OCI-LY1 (cell line): ENCODE results near the gene EVC.

Experiments used
- H2AFZ ChIP-seq: fragments of 200-600 bp; sonication (generic), shearing (Covaris generic); 2 replicates; pipeline ENCODE4 v1.6.0; 2014; ENCODE audit warnings: antibody characterized with exemption, mild to moderate bottlenecking, low read length
- H3F3A ChIP-seq: fragments of 200-600 bp; sonication (generic), shearing (Covaris generic); 2 replicates; pipeline ENCODE4 v1.6.0; 2014; ENCODE audit warnings: mild to moderate bottlenecking, antibody characterized with exemption, low read length, moderate library complexity; ENCODE audit not compliant: insufficient read depth
- H3K27ac ChIP-seq: fragments of 200-600 bp; sonication (generic); 2 replicates; pipeline ENCODE4 v1.5.1; 2014; ENCODE audit warnings: low read length, mixed run types, mild to moderate bottlenecking, low read depth; ENCODE audit not compliant: poor library complexity, severe bottlenecking
- H3K27me3 ChIP-seq: fragments of 200-600 bp; sonication (generic); 2 replicates; pipeline ENCODE4 v1.6.0; 2014; ENCODE audit warnings: antibody characterized with exemption, mild to moderate bottlenecking, low read length, moderate library complexity; ENCODE audit not compliant: insufficient read depth
- H3K36me3 ChIP-seq: fragments of 200-600 bp; sonication (generic); 2 replicates; pipeline ENCODE4 v1.6.1; 2014; ENCODE audit warnings: mild to moderate bottlenecking, antibody characterized with exemption, low read length, moderate library complexity, mixed read lengths; ENCODE audit not compliant: insufficient read depth
- H3K4me1 ChIP-seq: fragments of 200-600 bp; sonication (generic); 2 replicates; pipeline ENCODE4 v1.5.1; 2014; ENCODE audit warnings: mild to moderate bottlenecking, low read length, moderate library complexity; ENCODE audit not compliant: insufficient read depth, severe bottlenecking
- H3K4me2 ChIP-seq: fragments of 200-600 bp; sonication (generic), shearing (Covaris generic); 2 replicates; pipeline ENCODE4 v1.6.1; 2014; ENCODE audit warnings: low read length
- H3K4me3 ChIP-seq: fragments of 200-600 bp; sonication (generic); 2 replicates; pipeline ENCODE4 v1.5.1; 2014; ENCODE audit warnings: low read length, low read depth, mild to moderate bottlenecking, mixed read lengths; ENCODE audit not compliant: poor library complexity, severe bottlenecking
- H3K79me2 ChIP-seq: fragments of 200-600 bp; shearing (Covaris generic); 2 replicates; pipeline ENCODE4 v1.6.1; 2016; ENCODE audit warnings: mixed run types, low read length, mixed read lengths; ENCODE audit not compliant: insufficient read depth
- H3K9ac ChIP-seq: fragments of 200-600 bp; sonication (generic), shearing (Covaris generic); 2 replicates; pipeline ENCODE4 v1.6.1; 2014; ENCODE audit warnings: mild to moderate bottlenecking, low read length, mixed read lengths
- H3K9me2 ChIP-seq: fragments of 200-600 bp; sonication (generic), shearing (Covaris generic); 2 replicates; pipeline ENCODE4 v1.6.1; 2014; ENCODE audit warnings: low read depth, mild to moderate bottlenecking, low read length, mixed read lengths
- H3K9me3 ChIP-seq: fragments of 200-600 bp; shearing (Covaris generic); 2 replicates; pipeline ENCODE4 v1.6.1; 2014; ENCODE audit warnings: low read length, mixed read lengths
- H4K20me1 ChIP-seq: fragments of 200-600 bp; sonication (generic), shearing (Covaris generic); 2 replicates; pipeline ENCODE4 v1.6.0; 2016; ENCODE audit warnings: mild to moderate bottlenecking, low read length; ENCODE audit not compliant: insufficient read depth
- CTCF ChIP-seq: fragments of 200-600 bp; sonication (generic), shearing (Covaris generic); IDR thresholded peaks from 2 replicates; pipeline ENCODE4 v1.5.1; 2017; ENCODE audit warnings: mild to moderate bottlenecking, antibody characterized with exemption, low read length, moderate library complexity, mixed read lengths
- EZH2 ChIP-seq: fragments of 200-600 bp; sonication (generic), shearing (Covaris generic); IDR thresholded peaks from 2 replicates; pipeline ENCODE4 v1.8.0; 2017; ENCODE audit warnings: borderline replicate concordance, mixed run types, mild to moderate bottlenecking, antibody characterized with exemption, low read length, moderate library complexity, mixed read lengths

EVC gene

GRCh38 chr4:5773271-5773555, 62.2 kb downstream of the EVC start:
- H3K27ac ChIP-seq: no peak overlapping the region
- H3K9me3 ChIP-seq: no peaks in the 10 kb centered on the region
- H2AFZ ChIP-seq: no peak overlapping the region
- H3K4me2 ChIP-seq: no peak overlapping the region
- peaks cover 12% of the 10 kb centered on the region; the same call in 1 of the 2 replicates for H3K36me3 ChIP-seq
- H3K4me1 ChIP-seq: no peaks in the 10 kb centered on the region
- no peak overlapping the region for H3K9ac ChIP-seq
- H4K20me1 ChIP-seq: no peaks in the 10 kb centered on the region
- TF ChIP-seq EZH2 (no peak), CTCF (no peak)
- H3K4me3 ChIP-seq: no peak overlapping the region
- H3K27me3 ChIP-seq: no peaks in the 10 kb centered on the region
- H3K79me2 ChIP-seq: no peaks in the 10 kb centered on the region
- no peaks in the 10 kb centered on the region for H3K9me2 ChIP-seq
- H3F3A ChIP-seq: no peaks in the 10 kb centered on the region

DNA sequence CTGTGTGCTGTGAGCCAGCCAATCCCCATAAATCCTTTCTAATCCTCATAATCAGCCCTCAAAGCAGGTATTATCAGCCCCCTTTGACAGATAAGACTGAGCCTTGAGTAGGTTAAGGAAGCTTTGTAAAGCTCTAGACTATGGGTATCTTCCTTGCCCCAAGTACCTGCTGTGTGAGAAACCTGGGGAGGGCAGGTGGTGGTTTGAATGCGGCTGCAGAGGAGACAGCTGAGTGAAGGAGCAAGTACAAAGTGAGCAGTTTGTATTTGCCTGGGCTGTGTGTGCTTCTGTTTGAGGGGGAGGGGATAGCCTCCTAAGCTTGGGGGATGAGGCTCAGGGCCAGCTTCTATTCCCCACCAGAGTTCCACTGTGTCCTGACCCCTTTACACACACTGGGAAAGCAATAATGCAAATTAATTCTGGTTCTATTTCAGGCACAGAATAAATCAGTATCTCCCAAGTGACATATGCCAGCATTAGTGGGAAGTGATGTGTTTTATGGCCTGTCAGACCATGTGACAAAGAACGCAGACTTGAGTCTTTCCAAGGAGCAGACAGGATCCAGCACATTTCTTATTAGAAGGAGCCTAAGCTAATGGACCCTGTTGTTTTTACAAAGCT, 63.5 kb downstream of the EVC start:
- Histone ChIP-seq H3K4me2 (no peak overlapping the region), H3K9me2 (no peaks in the 10 kb centered on the region), H3K4me1 (no peaks in the 10 kb centered on the region), H3K27ac (no peak overlapping the region), H4K20me1 (no peaks in the 10 kb centered on the region), H3K36me3 (0 out of 2 replicates have a peak, but pooled peaks cover under 1% of the 10 kb centered on the region), H3K4me3 (no peak overlapping the region), H2AFZ (no peak overlapping the region), H3K9ac (no peak overlapping the region), H3K27me3 (no peaks in the 10 kb centered on the region), H3K9me3 (no peaks in the 10 kb centered on the region), H3F3A (no peaks in the 10 kb centered on the region), H3K79me2 (no peaks in the 10 kb centered on the region)
- TF ChIP-seq CTCF (no peak), EZH2 (no peak)

DNA sequence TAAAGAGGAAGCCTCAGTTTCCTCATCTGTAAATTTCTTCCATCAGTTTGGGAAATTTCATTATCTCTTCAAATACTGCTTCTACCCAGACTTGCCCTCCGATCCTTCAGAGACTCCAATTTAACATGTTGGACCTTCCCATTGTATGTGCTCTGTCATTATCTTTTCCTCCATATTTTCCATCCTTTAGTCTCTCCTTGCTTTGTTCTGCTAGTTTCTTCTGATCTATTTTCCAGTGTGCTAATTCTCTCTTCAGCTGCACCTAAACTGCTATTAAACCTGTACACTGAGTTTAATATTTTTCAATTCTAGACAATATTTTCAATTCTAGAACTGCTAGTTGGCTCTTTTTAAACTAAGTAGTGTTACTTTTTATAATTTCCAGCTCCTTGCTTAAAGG, 65.5 kb downstream of the EVC start:
- TF ChIP-seq CTCF: no peak
- Histone ChIP-seq H3K36me3 (no peaks in the 10 kb centered on the region), H3K4me2 (no peak overlapping the region), H3F3A (no peaks in the 10 kb centered on the region), H4K20me1 (no peaks in the 10 kb centered on the region), H3K4me3 (no peak overlapping the region), H3K9me3 (no peaks in the 10 kb centered on the region), H3K79me2 (no peaks in the 10 kb centered on the region), H2AFZ (no peak overlapping the region), H3K9me2 (no peaks in the 10 kb centered on the region), H3K27ac (no peak overlapping the region), H3K27me3 (no peaks in the 10 kb centered on the region), H3K4me1 (no peaks in the 10 kb centered on the region), H3K9ac (no peak overlapping the region)
